Upper lobe of left lung (tissue), 4 donors: Measurements from ENCODE around the gene GPC5.

Experiments used
- EP300 ChIP-seq, 4 donors: sonication (generic); formaldehyde crosslinking; IDR thresholded peaks; one replicate each; pipeline ENCODE4 v1.5.1; 2017; ENCODE audit warnings: antibody characterized with exemption in 4 of 4, control low read depth in 2 of 4
- POLR2A ChIP-seq, 4 donors: fragments of 450-650 bp; IDR thresholded peaks; one replicate each; pipeline ENCODE4 v1.5.1; 2016 to 2017; ENCODE audit warnings: antibody characterized with exemption in 4 of 4, mild to moderate bottlenecking in 2 of 4
- POLR2AphosphoS5 ChIP-seq, 2 donors: sonication (generic); formaldehyde crosslinking; IDR thresholded peaks; one replicate each; pipeline ENCODE4 v1.5.1; 2017; ENCODE audit warnings: antibody characterized with exemption in 2 of 2
- TF ChIP-seq, protein P1 (sequence below), 6 experiments: fragments of 450-650 bp in 4 of 6; fragments of 200-600 bp in 2 of 6; sonication (generic) in 2 of 6; IDR thresholded peaks; one replicate each; pipeline ENCODE4 v1.5.1; 2016 to 2019; ENCODE audit warnings: antibody characterized with exemption in 6 of 6

- TF ChIP-seq, protein P1, sequence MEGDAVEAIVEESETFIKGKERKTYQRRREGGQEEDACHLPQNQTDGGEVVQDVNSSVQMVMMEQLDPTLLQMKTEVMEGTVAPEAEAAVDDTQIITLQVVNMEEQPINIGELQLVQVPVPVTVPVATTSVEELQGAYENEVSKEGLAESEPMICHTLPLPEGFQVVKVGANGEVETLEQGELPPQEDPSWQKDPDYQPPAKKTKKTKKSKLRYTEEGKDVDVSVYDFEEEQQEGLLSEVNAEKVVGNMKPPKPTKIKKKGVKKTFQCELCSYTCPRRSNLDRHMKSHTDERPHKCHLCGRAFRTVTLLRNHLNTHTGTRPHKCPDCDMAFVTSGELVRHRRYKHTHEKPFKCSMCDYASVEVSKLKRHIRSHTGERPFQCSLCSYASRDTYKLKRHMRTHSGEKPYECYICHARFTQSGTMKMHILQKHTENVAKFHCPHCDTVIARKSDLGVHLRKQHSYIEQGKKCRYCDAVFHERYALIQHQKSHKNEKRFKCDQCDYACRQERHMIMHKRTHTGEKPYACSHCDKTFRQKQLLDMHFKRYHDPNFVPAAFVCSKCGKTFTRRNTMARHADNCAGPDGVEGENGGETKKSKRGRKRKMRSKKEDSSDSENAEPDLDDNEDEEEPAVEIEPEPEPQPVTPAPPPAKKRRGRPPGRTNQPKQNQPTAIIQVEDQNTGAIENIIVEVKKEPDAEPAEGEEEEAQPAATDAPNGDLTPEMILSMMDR (IDR thresholded peaks at IDR 0.05) = no peak
- TF ChIP-seq POLR2A (IDR thresholded peaks at IDR 0.05) (no peak), EP300 (IDR thresholded peaks at IDR 0.05) (no peak), POLR2AphosphoS5 (IDR thresholded peaks at IDR 0.05) (no peak)
Observed at GRCh38 chr13:91721413-91721812, 323.0 kb downstream of the GPC5 start.
